ENCODE measurements around the gene PCSK7.

The PCSK7 gene

DNA sequence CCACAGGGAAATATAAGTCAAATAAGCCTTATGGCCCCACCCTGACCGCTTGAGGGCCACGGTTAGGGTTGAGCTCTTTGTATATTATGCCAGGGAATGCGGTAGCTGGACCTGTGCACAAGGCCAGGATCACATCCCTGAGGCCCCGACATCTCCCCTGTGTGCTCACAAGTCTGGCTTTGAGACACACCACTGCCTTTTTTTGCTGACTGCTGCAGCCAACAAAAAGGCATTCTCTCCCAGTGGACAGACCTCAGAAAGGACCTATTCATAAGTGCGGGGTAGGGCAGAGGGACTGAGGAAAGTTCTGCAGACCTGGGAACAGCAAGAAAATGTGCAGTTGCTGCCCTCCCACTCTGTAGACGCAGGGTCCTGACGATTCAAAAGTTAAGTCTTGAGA lies 56.8 kb downstream of the PCSK7 start:
- no peak overlapping the region for H3K4me3 ChIP-seq (ENCODE audit: control insufficient read depth, low read depth, low read length)
- no peak for TF ChIP-seq CTCF (conservative IDR thresholded peaks at IDR 0.05; ENCODE audit: control insufficient read depth, insufficient read depth, low read depth, low read length)
- DNase-seq (ENCODE audit: low read depth): no peak

GRCh38 chr11:117172724-117173421 lies 59.0 kb downstream of the PCSK7 start:
- no peak for TF ChIP-seq CTCF (conservative IDR thresholded peaks at IDR 0.05; ENCODE audit: control insufficient read depth, insufficient read depth, low read depth, low read length)
- DNase-seq (ENCODE audit: low read depth): peak; percentile 65
- no peak overlapping the region for H3K4me3 ChIP-seq (ENCODE audit: control insufficient read depth, low read depth, low read length)

- H3K4me3 ChIP-seq (ENCODE audit: control insufficient read depth, low read depth, low read length): no peak overlapping the region
- peak; percentile 53 for DNase-seq (ENCODE audit: low read depth)
- no peak for TF ChIP-seq CTCF (conservative IDR thresholded peaks at IDR 0.05; ENCODE audit: control insufficient read depth, insufficient read depth, low read depth, low read length)
These were observed 60.3 kb downstream of the PCSK7 start for GRCh38 chr11:117171404-117172061.

- no peak for DNase-seq (ENCODE audit: low read depth)
- no peak overlapping the region for H3K4me3 ChIP-seq (ENCODE audit: control insufficient read depth, low read depth, low read length)
- no peak for TF ChIP-seq CTCF (conservative IDR thresholded peaks at IDR 0.05; ENCODE audit: control insufficient read depth, insufficient read depth, low read depth, low read length)
These were observed 60.9 kb downstream of the PCSK7 start for GRCh38 chr11:117171007-117171403.

- H3K4me3 ChIP-seq (ENCODE audit: control insufficient read depth, low read depth, low read length): no peak overlapping the region
- DNase-seq (ENCODE audit: low read depth): peak; percentile 22
- no peak for TF ChIP-seq CTCF (conservative IDR thresholded peaks at IDR 0.05; ENCODE audit: control insufficient read depth, insufficient read depth, low read depth, low read length)
These were observed 61.7 kb downstream of the PCSK7 start for GRCh38 chr11:117170210-117170609.

DNA sequence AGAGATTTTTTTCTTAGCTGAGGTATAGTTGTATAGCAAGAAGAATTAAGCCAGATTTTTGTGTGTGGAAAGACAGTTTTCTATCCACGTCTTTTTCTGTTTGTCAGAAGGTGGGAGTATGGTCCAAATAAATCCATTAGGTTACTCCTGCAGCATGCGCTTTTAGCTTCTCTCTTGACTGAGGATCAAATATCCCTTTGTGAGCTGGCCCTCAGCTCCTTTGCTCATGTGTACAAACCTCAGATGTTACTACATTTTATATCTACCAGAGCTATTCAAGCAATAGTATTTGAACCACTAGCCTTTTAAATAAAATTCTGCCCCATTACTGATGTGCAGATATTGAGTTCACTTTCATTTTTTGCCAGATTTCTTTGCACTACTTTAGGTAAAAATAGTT lies 62.1 kb downstream of the PCSK7 start:
- DNase-seq (ENCODE audit: low read depth): no peak
- no peak for TF ChIP-seq CTCF (conservative IDR thresholded peaks at IDR 0.05; ENCODE audit: control insufficient read depth, insufficient read depth, low read depth, low read length)
- no peak overlapping the region for H3K4me3 ChIP-seq (ENCODE audit: control insufficient read depth, low read depth, low read length)

All from fibroblast of mammary gland (primary cell).